IMR-90 (cell line): ENCODE results near the gene SEPTIN8. TPM values are rescaled to one million over a fixed set of nuclear protein-coding genes. Genes with fewer than 3 reads are reported as not detected.

Source experiments
- ATAC-seq: fragments of 200-7000 bp; cut with Tn5 transposase; 2 replicates; pipeline ENCODE4 v1.9.1; 2020; ENCODE audit warnings: low read depth, mild to moderate bottlenecking, moderate library complexity
- BruUV-seq: library from RNA; stranded (reverse); fragments of 400-500 nt; replicated peaks from 2 replicates; lab custom pipeline; 2021; lab: Mats Ljungman, UMichigan
- CTCF ChIA-PET: fragments of 300-600 bp; formaldehyde crosslinking; extraction: SDS; loops from one replicate; lab custom pipeline; 2021; ENCODE audit warnings: antibody characterized with exemption; lab: Yijun Ruan, JAX
- POLR2A ChIA-PET: fragments of 300-600 bp; sonication (Branson Sonifier 250); formaldehyde crosslinking; loops from one replicate; lab custom pipeline; 2022; ENCODE audit warnings: antibody characterized with exemption; ENCODE audit not compliant: unreplicated experiment; lab: Charles Lee
- DNase-seq: peaks from one replicate; pipeline ENCODE4 v3.0.0; 2013
- H2AFZ ChIP-seq: replicated peaks from 2 replicates; pipeline ENCODE3; 2013; ENCODE audit warnings: low read length, mild to moderate bottlenecking; ENCODE audit not compliant: poor library complexity
- H2AK5ac ChIP-seq: 2 replicates; pipeline ENCODE4 v1.6.1; 2013; ENCODE audit warnings: low read depth, low read length, inconsistent platforms
- H2AK9ac ChIP-seq: replicated peaks from 2 replicates; pipeline ENCODE3; 2013; ENCODE audit warnings: mild to moderate bottlenecking, low read depth, low read length, moderate library complexity; ENCODE audit not compliant: poor library complexity
- H2BK120ac ChIP-seq: 2 replicates; pipeline ENCODE4 v1.6.1; 2013; ENCODE audit warnings: low read depth, low read length, inconsistent platforms
- H2BK15ac ChIP-seq: 3 replicates; pipeline ENCODE4 v1.6.1; 2013; ENCODE audit warnings: low read depth, low read length, inconsistent platforms
- H2BK20ac ChIP-seq: 2 replicates; pipeline ENCODE4 v1.6.1; 2013; ENCODE audit warnings: low read depth, mild to moderate bottlenecking, inconsistent platforms, low read length, moderate library complexity
- H2BK5ac ChIP-seq: 2 replicates; pipeline ENCODE4 v1.6.1; 2013; ENCODE audit warnings: mild to moderate bottlenecking, low read depth, low read length, inconsistent platforms; ENCODE audit not compliant: poor library complexity, severe bottlenecking
- H3K14ac ChIP-seq: replicated peaks from 2 replicates; pipeline ENCODE4 v1.6.1; 2013; ENCODE audit warnings: low read depth, low read length, inconsistent platforms
- H3K18ac ChIP-seq: 2 replicates; pipeline ENCODE4 v1.6.1; 2013; ENCODE audit warnings: low read depth, low read length, control low read depth
- H3K23ac ChIP-seq: 2 replicates; pipeline ENCODE4 v1.6.1; 2013; ENCODE audit warnings: low read depth, low read length, inconsistent platforms
- H3K27ac ChIP-seq: 2 replicates; pipeline ENCODE4 v1.5.1; 2013; ENCODE audit warnings: mild to moderate bottlenecking, control low read depth, low read length; ENCODE audit not compliant: insufficient read depth
- H3K27me3 ChIP-seq: 2 replicates; pipeline ENCODE4 v1.6.1; 2013; ENCODE audit warnings: low read length; ENCODE audit not compliant: control insufficient read depth, insufficient read depth
- H3K36me3 ChIP-seq: 2 replicates; pipeline ENCODE4 v1.6.1; 2013; ENCODE audit warnings: low read length, mixed read lengths; ENCODE audit not compliant: control insufficient read depth, insufficient read depth
- H3K4ac ChIP-seq: 2 replicates; pipeline ENCODE4 v1.6.1; 2013; ENCODE audit warnings: low read depth, low read length, inconsistent platforms
- H3K4me1 ChIP-seq: 2 replicates; pipeline ENCODE4 v1.6.1; 2013; ENCODE audit warnings: low read length, mixed read lengths; ENCODE audit not compliant: control insufficient read depth, insufficient read depth
- H3K4me2 ChIP-seq: 2 replicates; pipeline ENCODE4 v1.6.1; 2013; ENCODE audit warnings: low read depth, mild to moderate bottlenecking, control low read depth, low read length, moderate library complexity
- H3K4me3 ChIP-seq: 2 replicates; pipeline ENCODE4 v1.5.1; 2013; ENCODE audit warnings: low read depth, mild to moderate bottlenecking, control low read depth, low read length, moderate library complexity; ENCODE audit not compliant: insufficient read depth
- H3K56ac ChIP-seq: 2 replicates; pipeline ENCODE4 v1.6.1; 2013; ENCODE audit warnings: low read length, inconsistent platforms; ENCODE audit not compliant: insufficient read depth; ENCODE audit errors: extremely low read depth
- H3K79me1 ChIP-seq, 2 experiments: 2 replicates each; pipeline ENCODE4 v1.6.1; 2013; ENCODE audit warnings: low read length in 2 of 2, inconsistent platforms in 1 of 2, low read depth in 1 of 2
- H3K9ac ChIP-seq: 2 replicates; pipeline ENCODE4 v1.6.1; 2013; ENCODE audit warnings: low read depth, low read length, control low read depth
- H3K9me1 ChIP-seq: 2 replicates; pipeline ENCODE4 v1.6.1; 2013; ENCODE audit warnings: low read length, inconsistent platforms; ENCODE audit not compliant: insufficient read depth
- H3K9me3 ChIP-seq: 2 replicates; pipeline ENCODE4 v1.6.1; 2013; ENCODE audit warnings: low read length; ENCODE audit not compliant: control insufficient read depth, insufficient read depth
- H4K20me1 ChIP-seq: 2 replicates; pipeline ENCODE4 v1.6.1; 2013; ENCODE audit warnings: low read length, inconsistent platforms; ENCODE audit not compliant: insufficient read depth
- H4K5ac ChIP-seq: 2 replicates; pipeline ENCODE4 v1.6.1; 2013; ENCODE audit warnings: mild to moderate bottlenecking, low read depth, low read length, control low read depth
- H4K8ac ChIP-seq, 2 experiments: 2 replicates each; pipeline ENCODE4 v1.6.1; 2013; ENCODE audit warnings: low read depth in 2 of 2, low read length in 2 of 2, control low read depth in 1 of 2, inconsistent platforms in 1 of 2
- H4K91ac ChIP-seq: 2 replicates; pipeline ENCODE4 v1.6.1; 2013; ENCODE audit warnings: low read depth, low read length, inconsistent platforms; ENCODE audit not compliant: insufficient read depth
- BHLHE40 ChIP-seq: fragments of 150-350 bp; IDR thresholded peaks from 2 replicates; pipeline ENCODE4 v1.6.1; 2016; ENCODE audit warnings: mild to moderate bottlenecking, low read depth, low read length
- CEBPB ChIP-seq: IDR thresholded peaks from 2 replicates; pipeline ENCODE4 v1.6.1; 2012; ENCODE audit warnings: low read depth, low read length, improper control_type of control experiment
- CHD1 ChIP-seq: IDR thresholded peaks from 2 replicates; pipeline ENCODE4 v1.6.1; 2012; ENCODE audit warnings: low read depth, low read length, improper control_type of control experiment
- FOS ChIP-seq: fragments of 150-350 bp; IDR thresholded peaks from 2 replicates; pipeline ENCODE4 v1.6.1; 2016; ENCODE audit warnings: low read depth, low read length
- MAFK ChIP-seq: IDR thresholded peaks from 2 replicates; pipeline ENCODE4 v1.6.1; 2012; ENCODE audit warnings: low read depth, low read length, improper control_type of control experiment
- RAD21 ChIP-seq: IDR thresholded peaks from 2 replicates; pipeline ENCODE4 v1.6.1; 2012; ENCODE audit warnings: low read length, improper control_type of control experiment
- SMC3 ChIP-seq: fragments of 150-350 bp; IDR thresholded peaks from 2 replicates; pipeline ENCODE4 v1.6.1; 2016; ENCODE audit warnings: low read depth, mild to moderate bottlenecking, antibody characterized with exemption, low read length, moderate library complexity
- WGBS, 2 experiments: methylation state at CpG; one replicate each; pipeline versions ENCODE4 v1.1.5 to v1.1.7; 2013; ENCODE audit warnings: missing lambda C conversion rate in 2 of 2; ENCODE audit not compliant: insufficient read length in 1 of 2; ENCODE audit errors: extremely low coverage in 2 of 2; 5-methylcytosine and 5-hydroxymethylcytosine counted together
- dilution Hi-C: fragments of 300-500 bp; cut with HindIII; formaldehyde crosslinking; loops from one replicate; pipeline ENCODE4 v1.14.3; 2018; ENCODE audit warnings: low sequenced_read_pairs; ENCODE audit not compliant: unreplicated experiment
- in situ Hi-C: fragments of 300-500 bp; cut with MboI; formaldehyde crosslinking; loops from 3 replicates; pipeline ENCODE4 v1.14.3; 2019; ENCODE audit warnings: low sequenced_read_pairs, inconsistent platforms, mixed read lengths
- intact Hi-C: fragments of 100-400 bp; cut with micrococcal nuclease; formaldehyde crosslinking; loops from 2 replicates; pipeline ENCODE4 v1.10.0; 2022
- polyA plus RNA-seq, 3 experiments: library from polyadenylated mRNA; depleted of rRNA; stranded (reverse); fragments of >200 nt; gene quantifications; 2 replicates each; pipeline ENCODE4 v1.2.3, GENCODE V29; 2012; ENCODE audit warnings: low replicate concordance in 1 of 3
- total RNA-seq: library from RNA; depleted of rRNA; stranded (reverse); fragments of >200 nt; gene quantifications from 2 replicates; pipeline ENCODE4 v1.2.3, GENCODE V29; 2012

SEPTIN8 gene
- total and polyA plus RNA-seq, 2 of the 4 experiments (the other 2 are of a cell fraction) = 56.2 to 67.2 TPM

DNA sequence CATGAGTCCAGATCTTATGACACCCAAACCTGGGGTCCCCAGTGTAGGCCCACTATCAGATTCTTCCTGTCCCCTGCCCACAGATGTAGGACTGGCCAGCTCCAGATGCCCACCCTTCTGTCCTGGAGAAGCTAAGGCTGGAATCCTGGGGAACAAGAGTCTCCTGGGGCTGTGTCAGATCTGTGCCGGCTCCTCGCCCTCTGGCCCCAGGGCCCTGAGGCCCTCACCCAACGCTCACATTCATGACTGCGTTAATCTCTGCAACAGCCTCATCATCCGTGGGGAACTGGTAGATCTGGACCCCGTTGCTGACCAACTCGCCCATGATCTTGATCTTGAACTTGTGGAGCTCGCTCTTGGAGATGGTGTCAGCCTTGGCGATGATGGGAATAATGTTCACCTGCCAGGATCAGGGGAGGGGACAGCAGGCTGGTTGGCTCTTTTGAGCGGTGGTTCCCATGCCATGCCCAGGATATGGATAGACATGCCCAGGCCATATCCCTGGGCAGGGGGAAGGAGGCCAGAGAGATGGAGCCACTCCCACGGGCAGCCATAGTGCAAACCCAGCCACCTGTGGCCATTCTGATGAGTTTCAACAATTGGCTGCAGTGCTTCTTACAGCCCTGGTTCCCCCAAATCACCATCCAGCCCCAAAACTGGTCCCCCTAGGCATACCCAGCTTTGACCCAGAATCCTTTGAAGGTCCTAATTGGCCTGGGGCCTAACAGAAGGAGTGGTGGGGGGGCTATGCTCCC, 14.6 kb downstream of the SEPTIN8 start:
- Histone ChIP-seq H3K4me1 (peaks cover 3% of the 10 kb centered on the region), H3K27ac (no peak overlapping the region), H4K91ac (no peak overlapping the region), H2BK5ac (no peak overlapping the region), H3K4me3 (no peak overlapping the region), H3K36me3 (peaks cover 56% of the 10 kb centered on the region), H3K14ac (no peak overlapping the region), H4K5ac (no peak overlapping the region), H2BK120ac (no peak overlapping the region), H4K8ac (no peak overlapping the region), H3K56ac (no peak overlapping the region), H3K23ac (no peak overlapping the region), H3K9ac (no peak overlapping the region), H2AK9ac (no peak overlapping the region), H3K27me3 (no peaks in the 10 kb centered on the region), H2BK15ac (no peak overlapping the region), H2BK20ac (no peak overlapping the region), H4K20me1 (peaks cover 8% of the 10 kb centered on the region), H3K4ac (no peak overlapping the region), H3K9me1 (peaks cover 10% of the 10 kb centered on the region; the same call in 1 of the 2 replicates), H3K18ac (no peak overlapping the region), H3K4me2 (no peak overlapping the region), H2AK5ac (no peak overlapping the region), H3K9me3 (no peaks in the 10 kb centered on the region), H3K79me1 (peaks cover 8 to 28% of the 10 kb centered on the region in 2 experiments; a peak in 3 of 4 replicates), H2AFZ (no peak overlapping the region)
- ChIA-PET CTCF (no interaction called here), POLR2A (no interaction called here)
- no peak for TF ChIP-seq FOS
- TF ChIP-seq CHD1 = no peak
- no peak for TF ChIP-seq SMC3
- no peak for TF ChIP-seq CEBPB
- no peak for TF ChIP-seq BHLHE40
- TF ChIP-seq MAFK = no peak
- no peak for TF ChIP-seq RAD21
- ATAC-seq = no peak
- dilution Hi-C loops (no loop called here), intact Hi-C loops (no loop called here), in situ Hi-C loops (no loop called here)
- WGBS, 2 experiments = 93% methylated on average over 6 of the region's 11 CpGs; no CpG with 5 or more reads in 1 of the 2 experiments
- no peak for DNase-seq
- no TSS peak for BruUV-seq
